SK-N-SH (cell line): Measurements from ENCODE around the gene SERPINH1. TPM values are rescaled to one million over a fixed set of nuclear protein-coding genes. Genes with fewer than 3 reads are reported as not detected.

Experiments
- CTCF ChIA-PET: fragments of 300-600, 350-600 bp; formaldehyde crosslinking; extraction: SDS; loops from one replicate; lab custom pipeline; 2021; lab: Yijun Ruan, JAX
- POLR2A ChIA-PET: fragments of 350-600 bp; sonication (Branson Sonifier 250); formaldehyde crosslinking; extraction: SDS; loops from one replicate; lab custom pipeline; 2020; ENCODE audit warnings: antibody characterized with exemption, inconsistent platforms; lab: Yijun Ruan, JAX
- DNase-seq: peaks from one replicate; pipeline ENCODE4 v3.0.0; 2012
- H2AFZ ChIP-seq: fragments of 200-600 bp; sonication (generic); 2 replicates; pipeline ENCODE4 v1.8.1; 2016; ENCODE audit warnings: antibody characterized with exemption, mild to moderate bottlenecking, low read depth
- H3F3A ChIP-seq: fragments of 200-600 bp; sonication (generic); replicated peaks from 2 replicates; pipeline ENCODE3; 2016; ENCODE audit warnings: antibody characterized with exemption, mild to moderate bottlenecking; ENCODE audit not compliant: insufficient read depth
- H3K27ac ChIP-seq, 2 experiments: fragments of 200-500 bp in 1 of 2; fragments of 200-600 bp in 1 of 2; sonication (Bioruptor generic) in 1 of 2; sonication (generic), shearing (Covaris generic) in 1 of 2; 2 replicates each; pipeline versions ENCODE4 v1.5.1 to v1.6.1; 2014 to 2016; ENCODE audit warnings: low read depth in 2 of 2, inconsistent platforms in 1 of 2, low read length in 1 of 2, mild to moderate bottlenecking in 1 of 2, mixed read lengths in 1 of 2
- H3K27me3 ChIP-seq: fragments of 200-600 bp; sonication (generic), shearing (Covaris generic); 2 replicates; pipeline ENCODE4 v1.6.1; 2016; ENCODE audit warnings: mixed run types; ENCODE audit not compliant: insufficient read depth
- H3K36me3 ChIP-seq, 2 experiments: fragments of 200-500 bp in 1 of 2; fragments of 200-600 bp in 1 of 2; sonication (Bioruptor generic) in 1 of 2; sonication (generic) in 1 of 2; replicated peaks in 1 of 2; 2 replicates each; pipeline versions ENCODE3 to v1.5.1; 2014 to 2016; ENCODE audit warnings: low read length in 1 of 2, mild to moderate bottlenecking in 1 of 2; ENCODE audit not compliant: insufficient read depth in 2 of 2, control insufficient read depth in 1 of 2
- H3K4me1 ChIP-seq, 2 experiments: fragments of 200-500 bp in 1 of 2; fragments of 200-600 bp in 1 of 2; sonication (Bioruptor generic) in 1 of 2; sonication (generic), shearing (Covaris generic) in 1 of 2; 2 replicates each; pipeline versions ENCODE4 v1.5.1 to v1.6.1; 2014 to 2016; ENCODE audit warnings: low read depth in 1 of 2, low read length in 1 of 2, mixed run types in 1 of 2; ENCODE audit not compliant: insufficient read depth in 2 of 2, control insufficient read depth in 1 of 2
- H3K4me2 ChIP-seq: fragments of 200-600 bp; sonication (generic), shearing (Covaris generic); 2 replicates; pipeline ENCODE4 v1.6.1; 2017; ENCODE audit warnings: mixed run types
- H3K4me3 ChIP-seq, 2 experiments: fragments of 200-500 bp in 1 of 2; fragments of 200-600 bp in 1 of 2; sonication (Bioruptor generic) in 1 of 2; sonication (generic), shearing (Covaris generic) in 1 of 2; 2 replicates each; pipeline versions ENCODE4 v1.5.1 to v1.8.1; 2014 to 2016; ENCODE audit warnings: low read depth in 2 of 2, inconsistent platforms in 1 of 2, low read length in 1 of 2, mild to moderate bottlenecking in 1 of 2, mixed read lengths in 1 of 2, moderate library complexity in 1 of 2
- H3K79me2 ChIP-seq: fragments of 200-600 bp; sonication (generic); 2 replicates; pipeline ENCODE4 v1.8.1; 2017; ENCODE audit warnings: mild to moderate bottlenecking; ENCODE audit not compliant: insufficient read depth
- H3K9ac ChIP-seq: fragments of 200-600 bp; sonication (generic); 2 replicates; pipeline ENCODE4 v1.6.1; 2017; ENCODE audit warnings: mixed run types
- H3K9me2 ChIP-seq: fragments of 200-600 bp; sonication (generic); 2 replicates; pipeline ENCODE4 v1.6.1; 2017; ENCODE audit warnings: mixed run types
- H3K9me3 ChIP-seq: fragments of 200-600 bp; sonication (generic); 2 replicates; pipeline ENCODE4 v1.6.1; 2017; ENCODE audit warnings: mixed run types, mild to moderate bottlenecking, moderate library complexity
- H4K20me1 ChIP-seq: fragments of 200-600 bp; sonication (generic); 2 replicates; pipeline ENCODE4 v1.6.1; 2017; ENCODE audit warnings: mild to moderate bottlenecking, mixed run types; ENCODE audit not compliant: insufficient read depth
- CHD2 ChIP-seq: fragments of 150-350 bp; IDR thresholded peaks from 2 replicates; pipeline ENCODE4 v1.6.1; 2018; ENCODE audit warnings: low read length; ENCODE audit not compliant: partially characterized antibody
- ELF1 ChIP-seq: IDR thresholded peaks from 2 replicates; pipeline ENCODE4 v1.4.0; 2012
- EZH2phosphoT487 ChIP-seq: fragments of 200-600 bp; sonication (generic); IDR thresholded peaks from 2 replicates; pipeline ENCODE4 v1.6.1; 2017; ENCODE audit warnings: low read depth, mixed run types, mild to moderate bottlenecking, antibody characterized with exemption, moderate library complexity, borderline replicate concordance
- FOXJ3 ChIP-seq: sonication (generic); formaldehyde crosslinking; IDR thresholded peaks from 2 replicates; pipeline ENCODE4 v1.5.1; 2020; ENCODE audit warnings: mild to moderate bottlenecking, missing genetic modification reagents
- FOXM1 ChIP-seq: IDR thresholded peaks from 2 replicates; pipeline ENCODE4 v1.4.0; 2012; ENCODE audit warnings: low read depth, mild to moderate bottlenecking
- GABPA ChIP-seq: IDR thresholded peaks from 2 replicates; pipeline ENCODE4 v1.4.0; 2012; ENCODE audit warnings: low read depth, mild to moderate bottlenecking
- GATA2 ChIP-seq: sonication (generic); formaldehyde crosslinking; IDR thresholded peaks from 2 replicates; pipeline ENCODE4 v1.5.0; 2020; ENCODE audit warnings: mild to moderate bottlenecking, missing genetic modification reagents
- IRF3 ChIP-seq: fragments of 150-350 bp; IDR thresholded peaks from 2 replicates; pipeline ENCODE4 v1.6.1; 2016; ENCODE audit warnings: mild to moderate bottlenecking, low read depth, low read length
- JUND ChIP-seq: IDR thresholded peaks from 2 replicates; pipeline ENCODE4 v1.4.0; 2012
- MEF2A ChIP-seq: IDR thresholded peaks from 2 replicates; pipeline ENCODE4 v1.4.0; 2012; ENCODE audit warnings: low read depth, borderline replicate concordance
- NRF1 ChIP-seq: IDR thresholded peaks from 2 replicates; pipeline ENCODE4 v1.6.1; 2012; ENCODE audit warnings: low read depth, mild to moderate bottlenecking, low read length
- PBX3 ChIP-seq: IDR thresholded peaks from 2 replicates; pipeline ENCODE4; 2012
- POLR2AphosphoS5 ChIP-seq: IDR thresholded peaks from 2 replicates; pipeline ENCODE4 v1.6.1; 2012; ENCODE audit warnings: low read depth, low read length
- RAD21 ChIP-seq: IDR thresholded peaks from 2 replicates; pipeline ENCODE4 v1.6.1; 2012; ENCODE audit warnings: mild to moderate bottlenecking, low read length
- RCOR1 ChIP-seq: fragments of 150-350 bp; IDR thresholded peaks from 2 replicates; pipeline ENCODE4 v1.6.1; 2017; ENCODE audit warnings: antibody characterized with exemption, low read length
- RFX5 ChIP-seq: IDR thresholded peaks from 2 replicates; pipeline ENCODE4 v1.6.1; 2012; ENCODE audit warnings: mild to moderate bottlenecking, improper control_type of control experiment, low read length
- SMC3 ChIP-seq: IDR thresholded peaks from 2 replicates; pipeline ENCODE4 v1.6.1; 2012; ENCODE audit warnings: low read depth, low read length, improper control_type of control experiment
- TCF12 ChIP-seq: IDR thresholded peaks from 2 replicates; pipeline ENCODE4 v1.4.0; 2012
- TEAD4 ChIP-seq: IDR thresholded peaks from 2 replicates; pipeline ENCODE4 v1.4.0; 2012; ENCODE audit warnings: mild to moderate bottlenecking, borderline replicate concordance; ENCODE audit not compliant: insufficient read depth
- USF2 ChIP-seq: fragments of 150-350 bp; IDR thresholded peaks from 2 replicates; pipeline ENCODE4 v1.6.1; 2017; ENCODE audit warnings: antibody characterized with exemption, low read length, low read depth, borderline replicate concordance
- YY1 ChIP-seq: IDR thresholded peaks from 2 replicates; pipeline ENCODE4 v1.4.0; 2012; ENCODE audit warnings: low read depth, mild to moderate bottlenecking
- WGBS: methylation state at CpG from one replicate; pipeline ENCODE4 v1.1.6; 2017; ENCODE audit warnings: low lambda C conversion rate; 5-methylcytosine and 5-hydroxymethylcytosine counted together
- polyA plus RNA-seq, 3 experiments: library from polyadenylated mRNA; depleted of rRNA; stranded (reverse); fragments of >200 nt; gene quantifications; 2 replicates each; pipeline ENCODE4 v1.2.3, GENCODE V29; 2012
- TF ChIP-seq, protein P1 (sequence below): IDR thresholded peaks from 2 replicates; pipeline ENCODE4 v1.4.0; 2012; ENCODE audit warnings: low read depth, borderline replicate concordance
- TF ChIP-seq, protein P2 (sequence below): IDR thresholded peaks from 2 replicates; pipeline ENCODE4 v1.4.0; 2012; ENCODE audit warnings: low read depth

Gene SERPINH1
- polyA plus RNA-seq, 1 of the 3 experiments (the other 2 are of a cell fraction): 293 TPM

DNA sequence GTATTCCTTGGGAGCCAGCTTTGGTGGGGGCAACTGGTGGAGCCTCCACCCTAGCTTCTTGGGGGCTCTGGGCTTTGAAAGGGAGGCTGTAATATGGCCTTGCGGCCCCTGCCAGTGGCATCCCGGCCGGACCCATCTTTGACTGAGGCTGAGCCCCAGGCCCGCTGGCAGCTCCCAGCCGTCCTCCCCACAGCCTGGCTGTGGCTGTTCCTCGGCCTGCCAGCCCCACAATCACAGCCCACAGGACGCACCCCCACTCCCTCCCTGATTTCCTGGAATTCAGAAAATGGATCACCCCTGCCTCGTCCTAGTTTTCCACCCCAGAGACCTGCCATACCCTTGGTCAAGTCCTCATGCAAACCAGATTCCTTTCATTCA lies 23.2 kb downstream of the SERPINH1 start (continued):
- TF ChIP-seq, protein P1, sequence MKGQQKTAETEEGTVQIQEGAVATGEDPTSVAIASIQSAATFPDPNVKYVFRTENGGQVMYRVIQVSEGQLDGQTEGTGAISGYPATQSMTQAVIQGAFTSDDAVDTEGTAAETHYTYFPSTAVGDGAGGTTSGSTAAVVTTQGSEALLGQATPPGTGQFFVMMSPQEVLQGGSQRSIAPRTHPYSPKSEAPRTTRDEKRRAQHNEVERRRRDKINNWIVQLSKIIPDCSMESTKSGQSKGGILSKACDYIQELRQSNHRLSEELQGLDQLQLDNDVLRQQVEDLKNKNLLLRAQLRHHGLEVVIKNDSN: no peak
- TF ChIP-seq CHD2 (no peak), EZH2phosphoT487 (no peak), MEF2A (no peak), FOXJ3 (no peak), TCF12 (no peak), SMC3 (no peak), GABPA (no peak), YY1 (no peak), FOXM1 (no peak), PBX3 (no peak)

- CTCF ChIA-PET: interaction anchor here (1.7 to 3.3 kb wide), 2 partner anchors 9 to 11 kb away, joined by 6 to 15 read pairs; no protein-coding TSS in a partner anchor
- POLR2A ChIA-PET: interaction anchor here (0.6 kb wide), 1 partner anchor 401 kb away, joined by 3 read pairs; no protein-coding TSS in a partner anchor
- WGBS: 92% methylated on average over 3 of the region's 3 CpGs
Observed at GRCh38 chr11:75586395-75586794, 24.3 kb downstream of the SERPINH1 start.

More at GRCh38 chr11:75586395-75586794, 24.3 kb downstream of the SERPINH1 start:
- no peaks in the 10 kb centered on the region for H3F3A ChIP-seq
- no peak for DNase-seq
- no peak overlapping the region for H2AFZ ChIP-seq
- no peaks in the 10 kb centered on the region for H3K9me3 ChIP-seq
- no peaks in the 10 kb centered on the region for H3K36me3 ChIP-seq
- H3K9ac ChIP-seq: no peak overlapping the region
- H3K9me2 ChIP-seq: no peaks in the 10 kb centered on the region
- peaks cover 15 to 24% of the 10 kb centered on the region in 2 experiments; a peak in 2 of 4 replicates for H3K4me1 ChIP-seq
- no peak overlapping the region for H3K27ac ChIP-seq
- H3K4me2 ChIP-seq: no peak overlapping the region
- no peaks in the 10 kb centered on the region for H3K27me3 ChIP-seq
- H3K4me3 ChIP-seq: no peak overlapping the region
- no peaks in the 10 kb centered on the region for H4K20me1 ChIP-seq
- no peaks in the 10 kb centered on the region for H3K79me2 ChIP-seq
- TF ChIP-seq IRF3 (no peak), TCF12 (no peak), TEAD4 (no peak), NRF1 (no peak), RCOR1 (no peak), GATA2 (CRISPR knock-in tag) (no peak), CHD2 (no peak), ELF1 (no peak), PBX3 (no peak), RFX5 (no peak), YY1 (no peak), JUND (no peak), RAD21 (no peak), POLR2AphosphoS5 (no peak), USF2 (no peak)
- TF ChIP-seq, protein P2, sequence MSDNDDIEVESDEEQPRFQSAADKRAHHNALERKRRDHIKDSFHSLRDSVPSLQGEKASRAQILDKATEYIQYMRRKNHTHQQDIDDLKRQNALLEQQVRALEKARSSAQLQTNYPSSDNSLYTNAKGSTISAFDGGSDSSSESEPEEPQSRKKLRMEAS: no peak
